K562 (cell line): ENCODE data around the gene MARK2. TPM values are rescaled to one million over a fixed set of nuclear protein-coding genes. Genes with fewer than 3 reads are reported as not detected.

Source experiments
- GATAD2B ChIP-seq: fragments of 450-650 bp; IDR thresholded peaks from 2 replicates; pipeline ENCODE4 v1.6.1; 2017; ENCODE audit warnings: mild to moderate bottlenecking, borderline replicate concordance
- HNRNPL ChIP-seq: fragments of 200-400 bp; formaldehyde crosslinking; IDR thresholded peaks from 2 replicates; pipeline ENCODE4 v1.6.1; 2017; ENCODE audit warnings: low read depth, mild to moderate bottlenecking, low read length
- MAZ ChIP-seq, 2 experiments: fragments of 450-650 bp in 1 of 2; sonication (generic) in 1 of 2; formaldehyde crosslinking; IDR thresholded peaks in 1 of 2; conservative IDR thresholded peaks in 1 of 2; 2 replicates each; pipeline versions ENCODE4 v1.4.0 to v1.5.0; 2020; ENCODE audit warnings: mild to moderate bottlenecking in 1 of 2, missing genetic modification reagents in 1 of 2
- polyA plus RNA-seq, 8 experiments: library from polyadenylated mRNA; depleted of rRNA in 4 of 8; stranded (reverse) in 5 of 8; unstranded in 3 of 8; fragments of >200 nt; fragmentation: Nextera tagmentation in 2 of 8; fragmentation: Illumina TruSeq in 1 of 8; extraction: Ambion mirVana in 2 of 8; extraction: Trizol in 1 of 8; gene quantifications; 2 replicates each; pipeline versions ENCODE4 v1.2.1 to v1.2.3, GENCODE V29; 2011 to 2014; ENCODE audit warnings: inconsistent platforms in 1 of 8, missing spikeins in 1 of 8
- total RNA-seq, 7 experiments: library from RNA; depleted of rRNA in 6 of 7; stranded (reverse); fragments of >200 nt in 6 of 7; fragmentation: Illumina TruSeq in 2 of 7; extraction: Trizol in 2 of 7; gene quantifications; 2 replicates each; pipeline versions ENCODE4 v1.2.1 to v1.2.3, GENCODE V29; 2011 to 2021; ENCODE audit warnings: low replicate concordance in 1 of 7
- TF ChIP-seq, protein P1 (sequence below): fragments of 200-600 bp; sonication (generic); IDR thresholded peaks from one replicate; pipeline ENCODE4 v1.6.1; 2012; ENCODE audit warnings: mild to moderate bottlenecking, low read depth, low read length, inconsistent platforms
- TF ChIP-seq, protein P2 (sequence below), 2 experiments: fragments of 450-650 bp; formaldehyde crosslinking in 1 of 2; IDR thresholded peaks; 2 replicates each; pipeline versions ENCODE4 v1.4.0 to v1.6.1; 2014 to 2020; ENCODE audit warnings: mild to moderate bottlenecking in 2 of 2, borderline replicate concordance in 1 of 2, low read depth in 1 of 2

Gene MARK2
- total and polyA plus RNA-seq, 9 of the 15 experiments (the other 6 are each of a cell fraction or from before 2014, with no cell fraction given): 0.32 to 43.5 (median 15.1) TPM

DNA sequence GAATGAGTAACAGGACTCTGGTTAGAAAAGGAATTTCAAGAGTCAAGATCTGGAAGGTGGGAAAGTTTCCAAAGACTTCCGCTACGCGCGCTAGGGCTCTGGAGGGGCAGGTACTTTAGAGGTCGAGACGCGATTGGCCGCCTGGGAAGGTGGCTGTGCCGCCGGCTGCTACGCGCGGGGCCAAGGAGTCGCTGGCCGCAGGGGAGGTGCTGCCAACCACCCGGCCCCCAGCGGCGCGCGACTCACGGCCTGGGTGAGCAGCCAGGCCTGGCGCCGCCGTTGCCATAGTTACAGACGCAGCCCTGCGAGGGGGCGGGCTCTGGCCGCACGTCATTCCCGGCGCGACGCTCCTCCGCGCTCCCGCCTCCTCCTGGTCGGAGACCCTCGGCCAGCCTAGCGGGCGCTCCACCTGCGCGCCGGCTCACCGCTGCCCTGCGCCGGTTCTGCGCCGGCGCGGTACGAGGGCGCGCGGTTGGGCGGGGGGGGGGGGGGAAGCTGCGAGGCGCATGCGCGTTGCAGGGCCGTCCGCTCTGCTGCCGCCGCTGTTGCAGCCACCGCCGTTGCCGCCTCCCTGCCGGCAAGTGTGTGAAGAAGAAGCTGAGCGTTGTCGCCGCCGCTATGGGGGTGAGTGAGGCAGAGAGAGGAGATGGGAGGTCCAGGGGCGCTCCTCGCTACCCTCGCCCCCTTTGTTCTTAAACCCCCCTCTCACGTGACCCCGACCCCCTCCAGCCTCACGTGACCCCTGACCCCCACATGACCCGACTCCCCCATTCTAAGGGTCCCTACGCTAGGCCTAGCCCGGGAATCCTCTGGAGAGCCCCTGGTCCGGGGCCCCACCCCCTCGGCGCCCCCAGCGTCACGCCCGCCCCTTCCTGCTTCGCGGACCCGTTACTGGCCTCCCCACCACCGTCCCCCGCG lies 99.8 kb downstream of the MARK2 start, which contains the start of gene NAA40 (continued):
- TF ChIP-seq, protein P1, sequence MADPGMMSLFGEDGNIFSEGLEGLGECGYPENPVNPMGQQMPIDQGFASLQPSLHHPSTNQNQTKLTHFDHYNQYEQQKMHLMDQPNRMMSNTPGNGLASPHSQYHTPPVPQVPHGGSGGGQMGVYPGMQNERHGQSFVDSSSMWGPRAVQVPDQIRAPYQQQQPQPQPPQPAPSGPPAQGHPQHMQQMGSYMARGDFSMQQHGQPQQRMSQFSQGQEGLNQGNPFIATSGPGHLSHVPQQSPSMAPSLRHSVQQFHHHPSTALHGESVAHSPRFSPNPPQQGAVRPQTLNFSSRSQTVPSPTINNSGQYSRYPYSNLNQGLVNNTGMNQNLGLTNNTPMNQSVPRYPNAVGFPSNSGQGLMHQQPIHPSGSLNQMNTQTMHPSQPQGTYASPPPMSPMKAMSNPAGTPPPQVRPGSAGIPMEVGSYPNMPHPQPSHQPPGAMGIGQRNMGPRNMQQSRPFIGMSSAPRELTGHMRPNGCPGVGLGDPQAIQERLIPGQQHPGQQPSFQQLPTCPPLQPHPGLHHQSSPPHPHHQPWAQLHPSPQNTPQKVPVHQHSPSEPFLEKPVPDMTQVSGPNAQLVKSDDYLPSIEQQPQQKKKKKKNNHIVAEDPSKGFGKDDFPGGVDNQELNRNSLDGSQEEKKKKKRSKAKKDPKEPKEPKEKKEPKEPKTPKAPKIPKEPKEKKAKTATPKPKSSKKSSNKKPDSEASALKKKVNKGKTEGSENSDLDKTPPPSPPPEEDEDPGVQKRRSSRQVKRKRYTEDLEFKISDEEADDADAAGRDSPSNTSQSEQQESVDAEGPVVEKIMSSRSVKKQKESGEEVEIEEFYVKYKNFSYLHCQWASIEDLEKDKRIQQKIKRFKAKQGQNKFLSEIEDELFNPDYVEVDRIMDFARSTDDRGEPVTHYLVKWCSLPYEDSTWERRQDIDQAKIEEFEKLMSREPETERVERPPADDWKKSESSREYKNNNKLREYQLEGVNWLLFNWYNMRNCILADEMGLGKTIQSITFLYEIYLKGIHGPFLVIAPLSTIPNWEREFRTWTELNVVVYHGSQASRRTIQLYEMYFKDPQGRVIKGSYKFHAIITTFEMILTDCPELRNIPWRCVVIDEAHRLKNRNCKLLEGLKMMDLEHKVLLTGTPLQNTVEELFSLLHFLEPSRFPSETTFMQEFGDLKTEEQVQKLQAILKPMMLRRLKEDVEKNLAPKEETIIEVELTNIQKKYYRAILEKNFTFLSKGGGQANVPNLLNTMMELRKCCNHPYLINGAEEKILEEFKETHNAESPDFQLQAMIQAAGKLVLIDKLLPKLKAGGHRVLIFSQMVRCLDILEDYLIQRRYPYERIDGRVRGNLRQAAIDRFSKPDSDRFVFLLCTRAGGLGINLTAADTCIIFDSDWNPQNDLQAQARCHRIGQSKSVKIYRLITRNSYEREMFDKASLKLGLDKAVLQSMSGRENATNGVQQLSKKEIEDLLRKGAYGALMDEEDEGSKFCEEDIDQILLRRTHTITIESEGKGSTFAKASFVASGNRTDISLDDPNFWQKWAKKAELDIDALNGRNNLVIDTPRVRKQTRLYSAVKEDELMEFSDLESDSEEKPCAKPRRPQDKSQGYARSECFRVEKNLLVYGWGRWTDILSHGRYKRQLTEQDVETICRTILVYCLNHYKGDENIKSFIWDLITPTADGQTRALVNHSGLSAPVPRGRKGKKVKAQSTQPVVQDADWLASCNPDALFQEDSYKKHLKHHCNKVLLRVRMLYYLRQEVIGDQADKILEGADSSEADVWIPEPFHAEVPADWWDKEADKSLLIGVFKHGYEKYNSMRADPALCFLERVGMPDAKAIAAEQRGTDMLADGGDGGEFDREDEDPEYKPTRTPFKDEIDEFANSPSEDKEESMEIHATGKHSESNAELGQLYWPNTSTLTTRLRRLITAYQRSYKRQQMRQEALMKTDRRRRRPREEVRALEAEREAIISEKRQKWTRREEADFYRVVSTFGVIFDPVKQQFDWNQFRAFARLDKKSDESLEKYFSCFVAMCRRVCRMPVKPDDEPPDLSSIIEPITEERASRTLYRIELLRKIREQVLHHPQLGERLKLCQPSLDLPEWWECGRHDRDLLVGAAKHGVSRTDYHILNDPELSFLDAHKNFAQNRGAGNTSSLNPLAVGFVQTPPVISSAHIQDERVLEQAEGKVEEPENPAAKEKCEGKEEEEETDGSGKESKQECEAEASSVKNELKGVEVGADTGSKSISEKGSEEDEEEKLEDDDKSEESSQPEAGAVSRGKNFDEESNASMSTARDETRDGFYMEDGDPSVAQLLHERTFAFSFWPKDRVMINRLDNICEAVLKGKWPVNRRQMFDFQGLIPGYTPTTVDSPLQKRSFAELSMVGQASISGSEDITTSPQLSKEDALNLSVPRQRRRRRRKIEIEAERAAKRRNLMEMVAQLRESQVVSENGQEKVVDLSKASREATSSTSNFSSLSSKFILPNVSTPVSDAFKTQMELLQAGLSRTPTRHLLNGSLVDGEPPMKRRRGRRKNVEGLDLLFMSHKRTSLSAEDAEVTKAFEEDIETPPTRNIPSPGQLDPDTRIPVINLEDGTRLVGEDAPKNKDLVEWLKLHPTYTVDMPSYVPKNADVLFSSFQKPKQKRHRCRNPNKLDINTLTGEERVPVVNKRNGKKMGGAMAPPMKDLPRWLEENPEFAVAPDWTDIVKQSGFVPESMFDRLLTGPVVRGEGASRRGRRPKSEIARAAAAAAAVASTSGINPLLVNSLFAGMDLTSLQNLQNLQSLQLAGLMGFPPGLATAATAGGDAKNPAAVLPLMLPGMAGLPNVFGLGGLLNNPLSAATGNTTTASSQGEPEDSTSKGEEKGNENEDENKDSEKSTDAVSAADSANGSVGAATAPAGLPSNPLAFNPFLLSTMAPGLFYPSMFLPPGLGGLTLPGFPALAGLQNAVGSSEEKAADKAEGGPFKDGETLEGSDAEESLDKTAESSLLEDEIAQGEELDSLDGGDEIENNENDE: no peak
- TF ChIP-seq GATAD2B (no peak), HNRNPL (peak; percentile 88), MAZ (CRISPR knock-in tag; conservative IDR thresholded peaks at IDR 0.05 in 1 of 2, IDR thresholded peaks at IDR 0.05 in 1 of 2) (peak; percentile 91 to 96)
- TF ChIP-seq, protein P2, sequence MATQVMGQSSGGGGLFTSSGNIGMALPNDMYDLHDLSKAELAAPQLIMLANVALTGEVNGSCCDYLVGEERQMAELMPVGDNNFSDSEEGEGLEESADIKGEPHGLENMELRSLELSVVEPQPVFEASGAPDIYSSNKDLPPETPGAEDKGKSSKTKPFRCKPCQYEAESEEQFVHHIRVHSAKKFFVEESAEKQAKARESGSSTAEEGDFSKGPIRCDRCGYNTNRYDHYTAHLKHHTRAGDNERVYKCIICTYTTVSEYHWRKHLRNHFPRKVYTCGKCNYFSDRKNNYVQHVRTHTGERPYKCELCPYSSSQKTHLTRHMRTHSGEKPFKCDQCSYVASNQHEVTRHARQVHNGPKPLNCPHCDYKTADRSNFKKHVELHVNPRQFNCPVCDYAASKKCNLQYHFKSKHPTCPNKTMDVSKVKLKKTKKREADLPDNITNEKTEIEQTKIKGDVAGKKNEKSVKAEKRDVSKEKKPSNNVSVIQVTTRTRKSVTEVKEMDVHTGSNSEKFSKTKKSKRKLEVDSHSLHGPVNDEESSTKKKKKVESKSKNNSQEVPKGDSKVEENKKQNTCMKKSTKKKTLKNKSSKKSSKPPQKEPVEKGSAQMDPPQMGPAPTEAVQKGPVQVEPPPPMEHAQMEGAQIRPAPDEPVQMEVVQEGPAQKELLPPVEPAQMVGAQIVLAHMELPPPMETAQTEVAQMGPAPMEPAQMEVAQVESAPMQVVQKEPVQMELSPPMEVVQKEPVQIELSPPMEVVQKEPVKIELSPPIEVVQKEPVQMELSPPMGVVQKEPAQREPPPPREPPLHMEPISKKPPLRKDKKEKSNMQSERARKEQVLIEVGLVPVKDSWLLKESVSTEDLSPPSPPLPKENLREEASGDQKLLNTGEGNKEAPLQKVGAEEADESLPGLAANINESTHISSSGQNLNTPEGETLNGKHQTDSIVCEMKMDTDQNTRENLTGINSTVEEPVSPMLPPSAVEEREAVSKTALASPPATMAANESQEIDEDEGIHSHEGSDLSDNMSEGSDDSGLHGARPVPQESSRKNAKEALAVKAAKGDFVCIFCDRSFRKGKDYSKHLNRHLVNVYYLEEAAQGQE (IDR thresholded peaks at IDR 0.05; ENCODE audit: borderline replicate concordance): peak; percentile 69
- TF ChIP-seq, protein P2 (CRISPR knock-in tag; IDR thresholded peaks at IDR 0.05; ENCODE audit: low read depth): peak; percentile 59; the same call in 1 of the 2 replicates
